Neuronal stem cell (in vitro differentiated cells): ENCODE data around the gene USP10.

Experiments used
- DNase-seq: peaks from one replicate; pipeline ENCODE4 v3.0.0-alpha.2; 2013; ENCODE audit warnings: low spot score
- H2AFZ ChIP-seq: one replicate; pipeline ENCODE4 v1.6.1; 2013; ENCODE audit warnings: mild to moderate bottlenecking, low read length, inconsistent platforms
- H2AK5ac ChIP-seq: 2 replicates; pipeline ENCODE4 v1.6.1; 2013; ENCODE audit warnings: low read depth, mild to moderate bottlenecking, inconsistent platforms, low read length, moderate library complexity, mixed read lengths
- H2BK120ac ChIP-seq: 2 replicates; pipeline ENCODE4 v1.6.1; 2013; ENCODE audit warnings: low read depth, mild to moderate bottlenecking, inconsistent platforms, low read length, moderate library complexity, mixed read lengths
- H2BK12ac ChIP-seq: one replicate; pipeline ENCODE4 v1.6.1; 2013; ENCODE audit warnings: low read length, inconsistent platforms
- H2BK15ac ChIP-seq: 2 replicates; pipeline ENCODE4 v1.6.1; 2013; ENCODE audit warnings: mild to moderate bottlenecking, low read length, inconsistent platforms, mixed read lengths
- H2BK5ac ChIP-seq: one replicate; pipeline ENCODE4 v1.6.1; 2013; ENCODE audit warnings: inconsistent platforms, mild to moderate bottlenecking, low read length, moderate library complexity
- H3K14ac ChIP-seq: one replicate; pipeline ENCODE4 v1.6.1; 2013; ENCODE audit warnings: low read length, inconsistent platforms
- H3K18ac ChIP-seq: 2 replicates; pipeline ENCODE4 v1.6.1; 2013; ENCODE audit warnings: low read length, inconsistent platforms
- H3K23ac ChIP-seq: 2 replicates; pipeline ENCODE4 v1.6.1; 2013; ENCODE audit warnings: low read depth, mild to moderate bottlenecking, mixed read lengths, low read length, inconsistent platforms; ENCODE audit not compliant: poor library complexity
- H3K27ac ChIP-seq: replicated peaks from 3 replicates; pipeline ENCODE4 v1.5.1; 2013; ENCODE audit warnings: low read length, inconsistent platforms
- H3K27me3 ChIP-seq, 3 experiments: 2 replicates each; pipeline ENCODE4 v1.6.1; 2013; ENCODE audit warnings: low read length in 3 of 3, mild to moderate bottlenecking in 2 of 3, inconsistent platforms in 1 of 3, low read depth in 1 of 3, mixed read lengths in 1 of 3, moderate library complexity in 1 of 3; ENCODE audit not compliant: control insufficient read depth in 3 of 3, insufficient read depth in 3 of 3
- H3K36me3 ChIP-seq, 2 donors: replicated peaks in 1 of 2; 2 replicates each; pipeline ENCODE4 v1.6.1; 2013; ENCODE audit warnings: low read length in 2 of 2; ENCODE audit not compliant: control insufficient read depth in 2 of 2, insufficient read depth in 2 of 2
- H3K4ac ChIP-seq: 2 replicates; pipeline ENCODE4 v1.6.1; 2013; ENCODE audit warnings: inconsistent platforms, mild to moderate bottlenecking, low read length, moderate library complexity
- H3K4me1 ChIP-seq, 2 donors: 1 replicate in 1 of 2; 2 replicates in 1 of 2; pipeline ENCODE4 v1.6.1; 2013; ENCODE audit warnings: low read length in 2 of 2, low read depth in 1 of 2; ENCODE audit not compliant: control insufficient read depth in 2 of 2, insufficient read depth in 1 of 2
- H3K4me2 ChIP-seq: one replicate; pipeline ENCODE4 v1.6.1; 2013; ENCODE audit warnings: mild to moderate bottlenecking, low read length, inconsistent platforms; ENCODE audit not compliant: insufficient read depth, poor library complexity, severe bottlenecking
- H3K4me3 ChIP-seq, 2 donors: 2 replicates each; pipeline ENCODE4 v1.5.1; 2013; ENCODE audit warnings: low read length in 2 of 2, mild to moderate bottlenecking in 2 of 2, inconsistent platforms in 1 of 2, moderate library complexity in 1 of 2
- H3K79me1 ChIP-seq: one replicate; pipeline ENCODE4 v1.6.1; 2013; ENCODE audit warnings: low read depth, mild to moderate bottlenecking, inconsistent platforms, low read length, moderate library complexity
- H3K9ac ChIP-seq: one replicate; pipeline ENCODE4 v1.6.1; 2013; ENCODE audit warnings: mild to moderate bottlenecking, low read depth, low read length, inconsistent platforms; ENCODE audit not compliant: poor library complexity
- H3K9me3 ChIP-seq, 2 donors: replicated peaks in 1 of 2; 2 replicates each; pipeline versions ENCODE3 to v1.6.1; 2013; ENCODE audit warnings: low read length in 2 of 2, mild to moderate bottlenecking in 2 of 2, inconsistent platforms in 1 of 2, low read depth in 1 of 2, mixed read lengths in 1 of 2, moderate library complexity in 1 of 2; ENCODE audit not compliant: control insufficient read depth in 2 of 2, insufficient read depth in 1 of 2
- H4K8ac ChIP-seq: one replicate; pipeline ENCODE4 v1.6.1; 2013; ENCODE audit warnings: low read depth, mild to moderate bottlenecking, inconsistent platforms, low read length, moderate library complexity
- H4K91ac ChIP-seq: one replicate; pipeline ENCODE4 v1.6.1; 2013; ENCODE audit warnings: low read length, low read depth, mild to moderate bottlenecking, inconsistent platforms; ENCODE audit not compliant: poor library complexity
- WGBS, 2 donors: extraction: QIAGEN DNeasy Blood & Tissue Kit; methylation state at CpG; one replicate each; pipeline ENCODE4 v1.1.7; 2013; ENCODE audit warnings: missing lambda C conversion rate in 2 of 2, mixed read lengths in 1 of 2; ENCODE audit not compliant: insufficient read length in 2 of 2, insufficient replicate concordance in 1 of 2; ENCODE audit errors: extremely low coverage in 2 of 2; 5-methylcytosine and 5-hydroxymethylcytosine counted together

Gene USP10

DNA sequence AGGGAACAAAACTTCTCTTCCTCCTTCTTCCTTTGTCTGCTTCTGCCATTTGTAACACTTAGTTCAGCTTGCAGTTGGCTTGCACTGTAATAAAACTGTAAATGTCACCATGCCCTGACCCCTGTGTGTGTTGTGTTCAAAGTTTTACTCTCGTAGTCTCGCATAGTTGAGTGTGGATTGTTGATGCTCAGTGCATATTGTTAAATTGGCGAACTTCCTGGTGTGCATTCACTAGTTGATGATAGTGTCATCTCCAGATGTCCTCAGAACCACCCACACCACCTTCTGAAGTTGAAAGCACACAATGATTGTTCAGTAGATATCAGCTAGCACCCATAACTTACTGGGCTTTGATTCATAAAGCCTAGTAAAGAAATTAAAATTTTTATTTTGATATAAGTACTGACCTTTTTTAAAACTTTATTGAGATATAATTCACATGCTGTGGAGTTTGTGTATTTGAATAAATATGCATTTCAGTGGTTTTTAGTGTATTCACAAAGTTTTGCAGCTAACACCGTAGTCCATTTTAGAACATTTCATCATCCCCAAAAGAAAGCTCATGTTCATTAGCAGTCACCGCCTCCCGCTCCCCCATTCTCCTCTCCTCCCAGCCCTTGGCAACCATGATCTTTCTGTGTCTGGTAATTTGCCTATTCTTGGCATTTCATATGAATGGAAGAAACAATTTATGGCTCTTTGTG, 25.0 kb downstream of the USP10 start:
- no peak overlapping the region for H2BK5ac ChIP-seq
- H3K79me1 ChIP-seq, result peaks cover 5% of the 10 kb centered on the region
- H3K27ac ChIP-seq, result no peak overlapping the region
- DNase-seq, result no peak
- H4K91ac ChIP-seq, result no peak overlapping the region
- H2AK5ac ChIP-seq, result no peak overlapping the region
- no peak overlapping the region for H4K8ac ChIP-seq
- no peak overlapping the region for H3K14ac ChIP-seq
- peaks cover 2 to 20% of the 10 kb centered on the region in 2 donors for H3K36me3 ChIP-seq
- no peak overlapping the region for H3K23ac ChIP-seq
- no CpG with 5 or more reads among the region's 6 CpGs for WGBS, 2 donors
- no peak overlapping the region for H3K4me2 ChIP-seq
- H2BK120ac ChIP-seq, result no peak overlapping the region
- H3K27me3 ChIP-seq, result no peaks in the 10 kb centered on the region
- no peak overlapping the region for H3K4me3 ChIP-seq
- H2AFZ ChIP-seq, result no peak overlapping the region
- no peak overlapping the region for H2BK15ac ChIP-seq
- H3K18ac ChIP-seq, result no peak overlapping the region
- no peak overlapping the region for H3K9ac ChIP-seq
- H3K4ac ChIP-seq, result no peak overlapping the region
- H3K9me3 ChIP-seq, result no peaks in the 10 kb centered on the region
- H2BK12ac ChIP-seq, result no peak overlapping the region
- H3K4me1 ChIP-seq, result peaks cover 13 to 40% of the 10 kb centered on the region in 2 donors

DNA sequence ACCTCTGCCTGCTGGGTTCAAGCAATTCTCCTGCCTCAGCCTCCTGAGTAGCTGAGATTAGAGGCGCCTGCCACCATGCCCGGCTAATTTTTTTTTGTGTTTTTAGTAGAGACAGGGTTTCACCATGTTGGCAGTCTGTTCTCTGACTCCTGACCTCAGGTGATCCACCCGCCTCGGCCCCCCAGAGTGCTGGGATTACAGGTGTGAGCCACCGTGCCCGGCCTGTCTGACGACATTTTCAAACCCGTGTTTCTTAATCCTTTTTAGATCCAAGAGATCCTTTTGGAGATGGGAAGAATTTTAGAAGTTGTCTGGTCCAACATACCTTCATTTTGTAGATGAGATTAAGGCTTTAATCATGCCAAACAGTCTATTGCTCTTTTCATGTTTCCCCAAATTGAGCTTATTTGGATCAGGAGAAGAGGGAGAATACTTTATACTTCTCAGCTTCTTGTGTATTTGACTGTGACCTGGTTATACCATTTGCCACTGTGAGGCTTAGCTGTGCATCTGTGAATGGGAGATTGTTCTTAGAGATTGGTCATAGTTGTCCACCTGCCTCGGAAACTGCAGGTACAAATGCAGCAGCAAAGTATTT, 25.8 kb downstream of the USP10 start:
- no peak for DNase-seq
- H3K27ac ChIP-seq, result no peak overlapping the region

DNA sequence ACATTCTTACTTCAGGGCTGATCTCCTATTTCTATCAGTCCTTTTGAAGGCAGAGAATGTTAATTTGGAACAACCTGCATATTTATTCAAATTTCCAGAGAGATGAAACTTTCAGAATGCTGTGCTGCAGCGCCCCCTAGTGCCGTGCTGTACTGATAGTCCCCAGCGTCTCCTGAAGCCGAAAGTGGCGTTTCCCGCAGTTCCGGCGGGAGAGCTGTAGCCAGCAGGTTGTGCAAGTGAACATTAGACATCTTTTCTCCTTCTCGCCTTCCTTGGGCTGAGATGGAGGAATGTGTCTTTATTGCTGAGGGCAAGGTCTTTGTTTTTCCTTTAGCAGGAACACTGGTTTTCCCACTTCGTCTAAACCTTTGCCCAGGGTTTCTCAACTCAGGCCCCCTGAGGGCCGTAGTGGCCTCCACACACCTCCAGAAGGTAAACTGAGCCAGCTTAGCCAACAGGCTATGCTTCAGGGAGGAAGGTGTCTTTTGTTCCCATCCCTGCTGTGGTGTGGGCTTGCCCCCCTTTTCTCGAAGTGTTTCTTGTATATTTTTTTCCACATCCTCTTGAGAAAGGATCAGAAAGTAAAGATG, 26.4 kb downstream of the USP10 start:
- Histone ChIP-seq H3K79me1 (peaks cover 5% of the 10 kb centered on the region), H2BK15ac (no peak overlapping the region), H3K27me3 (no peaks in the 10 kb centered on the region), H4K91ac (no peak overlapping the region), H3K14ac (no peak overlapping the region), H2BK12ac (no peak overlapping the region), H4K8ac (no peak overlapping the region), H3K9me3 (no peaks in the 10 kb centered on the region), H3K4ac (no peak overlapping the region), H2BK120ac (no peak overlapping the region), H2AFZ (no peak overlapping the region), H3K36me3 (peaks cover 2 to 10% of the 10 kb centered on the region in 2 donors), H2AK5ac (no peak overlapping the region), H2BK5ac (no peak overlapping the region), H3K23ac (no peak overlapping the region), H3K27ac (no peak overlapping the region), H3K18ac (no peak overlapping the region), H3K9ac (no peak overlapping the region), H3K4me3 (no peak overlapping the region), H3K4me1 (peaks cover 14 to 51% of the 10 kb centered on the region in 2 donors), H3K4me2 (no peak overlapping the region)
- DNase-seq, result peak; percentile 80
- WGBS, 2 donors, result no CpG with 5 or more reads among the region's 12 CpGs

More for the DNA sequence above, 25.8 kb downstream of the USP10 start:
- H2BK5ac ChIP-seq, result no peak overlapping the region
- H4K91ac ChIP-seq, result no peak overlapping the region
- no peak overlapping the region for H3K4ac ChIP-seq
- H2BK120ac ChIP-seq, result no peak overlapping the region
- WGBS, 2 donors, result no CpG with 5 or more reads among the region's 9 CpGs
- no peaks in the 10 kb centered on the region for H3K27me3 ChIP-seq
- no peak overlapping the region for H3K18ac ChIP-seq
- no peak overlapping the region for H2BK12ac ChIP-seq
- H3K9ac ChIP-seq, result no peak overlapping the region
- H3K4me3 ChIP-seq, result no peak overlapping the region
- H3K14ac ChIP-seq, result no peak overlapping the region
- peaks cover 5% of the 10 kb centered on the region for H3K79me1 ChIP-seq
- H2AFZ ChIP-seq, result no peak overlapping the region
- H3K23ac ChIP-seq, result no peak overlapping the region
- peaks cover 14 to 48% of the 10 kb centered on the region in 2 donors for H3K4me1 ChIP-seq
- H3K36me3 ChIP-seq, result peaks cover 2 to 13% of the 10 kb centered on the region in 2 donors
- no peak overlapping the region for H3K4me2 ChIP-seq
- no peaks in the 10 kb centered on the region for H3K9me3 ChIP-seq
- no peak overlapping the region for H2BK15ac ChIP-seq
- H4K8ac ChIP-seq, result no peak overlapping the region
- no peak overlapping the region for H2AK5ac ChIP-seq
